ENCODE measurements around the gene MAGI2. TPM values are rescaled to one million over a fixed set of nuclear protein-coding genes. Genes with fewer than 3 reads are reported as not detected.
A peak's percentile ranks its signal among the peaks of the same experiment; 100 is the strongest.

MAGI2 gene
- total and polyA plus RNA-seq, 2 of the 13 experiments (the other 11 are each of a cell fraction or from before 2014, with no cell fraction given) = 1.5 to 3.8 TPM

- H3K36me3 ChIP-seq (replicated peaks in 1 of 2; ENCODE audit: control insufficient read depth in 1 of 2, insufficient read depth in 2 of 2, low read length in 2 of 2) = no peaks in the 10 kb centered on the region
- no peaks in the 10 kb centered on the region for H3K4me1 ChIP-seq (ENCODE audit: insufficient read depth, low read length)
- CTCF ChIA-PET (ENCODE audit: low intra/inter-chr PET ratio, low total read pairs) = no interaction called here
- H3K79me2 ChIP-seq (ENCODE audit: insufficient read depth, low read length) = no peaks in the 10 kb centered on the region
- ATAC-seq (no peak), DNase-seq (ENCODE audit: low spot score) (no peak), FAIRE-seq (no peak)
- in situ Hi-C loops (cut with HindIII; ENCODE audit: extremely low pct_ligation_motif_present, low pct_unique_long_range_greater_than_20kb) (no loop called here), intact Hi-C loops (cut with micrococcal nuclease; ENCODE audit: unreplicated experiment) (no loop called here)
- no peaks in the 10 kb centered on the region for H4K20me1 ChIP-seq (ENCODE audit: insufficient read depth, low read length)
- H3K4me3 ChIP-seq (replicated peaks in 1 of 3; ENCODE audit: insufficient read depth in 1 of 3, low read depth in 2 of 3, low read length in 3 of 3) = no peak overlapping the region
- H2AFZ ChIP-seq (ENCODE audit: low read length) = no peak overlapping the region
- no peak overlapping the region for H3K9ac ChIP-seq (ENCODE audit: insufficient read depth, low read depth, low read length)
- 48% methylated on average over 5 of the region's 5 CpGs for WGBS (ENCODE audit: low lambda C conversion rate)
- no peaks in the 10 kb centered on the region for H3K27me3 ChIP-seq (ENCODE audit: control insufficient read depth in 1 of 2, insufficient read depth in 2 of 2, low read length in 2 of 2)
- H3K27ac ChIP-seq (ENCODE audit: extremely low read length, insufficient read depth, low read length) = no peak overlapping the region
- POLR2A ChIA-PET = no interaction called here
- no TSS peak for BruUV-seq (replicated peaks)
- no peaks in the 10 kb centered on the region for H3K9me3 ChIP-seq (ENCODE audit: low read length)
- TF ChIP-seq KDM3A (CRISPR knock-in tag; IDR thresholded peaks at IDR 0.05; ENCODE audit: low read depth) = no peak
- no peak for TF ChIP-seq ZNF33B (CRISPR knock-in tag; IDR thresholded peaks at IDR 0.05)
- no peak for TF ChIP-seq NFATC3 (CRISPR knock-in tag; IDR thresholded peaks at IDR 0.05)
- TF ChIP-seq ISL2 (CRISPR knock-in tag; IDR thresholded peaks at IDR 0.05) = no peak
- TF ChIP-seq MXD4 (CRISPR knock-in tag; IDR thresholded peaks at IDR 0.05) = no peak
- no peak for TF ChIP-seq HMG20B (CRISPR knock-in tag; conservative IDR thresholded peaks at IDR 0.05)
- no peak for TF ChIP-seq RXRB (CRISPR knock-in tag; IDR thresholded peaks at IDR 0.05; ENCODE audit: borderline replicate concordance)
- H3K4me2 ChIP-seq (ENCODE audit: low read depth, low read length) = no peak overlapping the region
Observed at GRCh38 chr7:78465894-78466293, 987.6 kb downstream of the MAGI2 start.

- WGBS (ENCODE audit: low lambda C conversion rate) = 7% methylated on average over 3 of the region's 3 CpGs
- H3K4me3 ChIP-seq (replicated peaks in 1 of 3; ENCODE audit: insufficient read depth in 1 of 3, low read depth in 2 of 3, low read length in 3 of 3) = no peak overlapping the region
- no peaks in the 10 kb centered on the region for H4K20me1 ChIP-seq (ENCODE audit: insufficient read depth, low read length)
- CTCF ChIA-PET (ENCODE audit: low intra/inter-chr PET ratio, low total read pairs) = no interaction called here
- H3K27ac ChIP-seq (ENCODE audit: extremely low read length, insufficient read depth, low read length) = no peak overlapping the region
- in situ Hi-C loops (cut with HindIII; ENCODE audit: extremely low pct_ligation_motif_present, low pct_unique_long_range_greater_than_20kb) (no loop called here), intact Hi-C loops (cut with micrococcal nuclease; ENCODE audit: unreplicated experiment) (no loop called here)
- no TSS peak for BruUV-seq (replicated peaks)
- no peaks in the 10 kb centered on the region for H3K79me2 ChIP-seq (ENCODE audit: insufficient read depth, low read length)
- no peak overlapping the region for H2AFZ ChIP-seq (ENCODE audit: low read length)
- no peak for ATAC-seq
- no peaks in the 10 kb centered on the region for H3K36me3 ChIP-seq (replicated peaks in 1 of 2; ENCODE audit: control insufficient read depth in 1 of 2, insufficient read depth in 2 of 2, low read length in 2 of 2)
- DNase-seq (ENCODE audit: low spot score) = no peak
- no peak overlapping the region for H3K4me2 ChIP-seq (ENCODE audit: low read depth, low read length)
- TF ChIP-seq ZNF331 (CRISPR knock-in tag; IDR thresholded peaks at IDR 0.05) (peak; percentile 73), ZNF354B (CRISPR knock-in tag; IDR thresholded peaks at IDR 0.05) (no peak)
- FAIRE-seq = no peak
- no peaks in the 10 kb centered on the region for H3K4me1 ChIP-seq (ENCODE audit: insufficient read depth, low read length)
- POLR2A ChIA-PET = no interaction called here
- H3K27me3 ChIP-seq (ENCODE audit: control insufficient read depth in 1 of 2, insufficient read depth in 2 of 2, low read length in 2 of 2) = no peaks in the 10 kb centered on the region
- H3K9me3 ChIP-seq (ENCODE audit: low read length) = no peaks in the 10 kb centered on the region
- no peak overlapping the region for H3K9ac ChIP-seq (ENCODE audit: insufficient read depth, low read depth, low read length)
Observed at GRCh38 chr7:78463039-78463438, 990.4 kb downstream of the MAGI2 start.
